CD14-positive monocyte (primary cell): ENCODE measurements around the gene JAML. TPM values are rescaled to one million over a fixed set of nuclear protein-coding genes. Genes with fewer than 3 reads are reported as not detected.

ENCODE experiments used
- DNase-seq, 3 donors: peaks; one replicate each; pipeline ENCODE4 v3.0.0-alpha.2; 2011 to 2022
- H2AFZ ChIP-seq: 2 replicates; pipeline ENCODE4 v1.6.0; 2012; ENCODE audit warnings: mild to moderate bottlenecking, low read depth, low read length, inconsistent platforms; ENCODE audit not compliant: insufficient read depth, poor library complexity, severe bottlenecking
- H3K27ac ChIP-seq, 2 donors: 1 replicate in 1 of 2; 2 replicates in 1 of 2; pipeline ENCODE4 v1.5.1; 2012 to 2013; ENCODE audit warnings: low read length in 2 of 2, control low read depth in 1 of 2, inconsistent platforms in 1 of 2, low read depth in 1 of 2, mild to moderate bottlenecking in 1 of 2
- H3K27me3 ChIP-seq, 2 donors: one replicate each; pipeline versions ENCODE4 v1.6.0 to v1.6.1; 2011 to 2013; ENCODE audit warnings: low read length in 2 of 2; ENCODE audit not compliant: control insufficient read depth in 2 of 2, insufficient read depth in 2 of 2
- H3K36me3 ChIP-seq, 2 donors: replicated peaks in 1 of 2; 1 replicate in 1 of 2; 2 replicates in 1 of 2; pipeline versions ENCODE4 v1.5.1 to v1.6.1; 2012 to 2013; ENCODE audit warnings: low read length in 2 of 2, control low read depth in 1 of 2, inconsistent platforms in 1 of 2, mild to moderate bottlenecking in 1 of 2; ENCODE audit not compliant: insufficient read depth in 2 of 2, control insufficient read depth in 1 of 2
- H3K4me1 ChIP-seq, 2 donors: 1 replicate in 1 of 2; 2 replicates in 1 of 2; pipeline versions ENCODE4 v1.5.1 to v1.6.1; 2012 to 2013; ENCODE audit warnings: low read length in 2 of 2, control low read depth in 1 of 2, inconsistent platforms in 1 of 2, mild to moderate bottlenecking in 1 of 2, moderate library complexity in 1 of 2; ENCODE audit not compliant: insufficient read depth in 2 of 2, control insufficient read depth in 1 of 2
- H3K4me2 ChIP-seq: replicated peaks from 2 replicates; pipeline ENCODE3; 2012; ENCODE audit warnings: low read length, moderate library complexity, mild to moderate bottlenecking; ENCODE audit not compliant: poor library complexity, severe bottlenecking; ENCODE audit errors: extremely low read depth
- H3K4me3 ChIP-seq, 3 experiments: fragments of 200-600 bp in 1 of 3; sonication (generic) in 1 of 3; replicated peaks in 1 of 3; 1 replicate in 2 of 3; 2 replicates in 1 of 3; pipeline ENCODE4 v1.5.1; 2011 to 2013; ENCODE audit warnings: low read length in 3 of 3, mild to moderate bottlenecking in 3 of 3, control low read depth in 2 of 3, low read depth in 2 of 3, inconsistent platforms in 1 of 3, moderate library complexity in 1 of 3
- H3K79me2 ChIP-seq: 2 replicates; pipeline ENCODE4 v1.6.0; 2012; ENCODE audit warnings: mild to moderate bottlenecking, control low read depth, inconsistent platforms, low read length, moderate library complexity; ENCODE audit not compliant: insufficient read depth
- H3K9ac ChIP-seq: 2 replicates; pipeline ENCODE4 v1.6.0; 2017; ENCODE audit warnings: low read length, mild to moderate bottlenecking; ENCODE audit not compliant: insufficient read depth, poor library complexity, severe bottlenecking
- H3K9me3 ChIP-seq, 2 donors: replicated peaks in 1 of 2; 1 replicate in 1 of 2; 2 replicates in 1 of 2; pipeline versions ENCODE4 v1.5.1 to v1.6.1; 2012 to 2013; ENCODE audit warnings: low read length in 2 of 2, control low read depth in 1 of 2; ENCODE audit not compliant: control insufficient read depth in 1 of 2, insufficient read depth in 1 of 2
- H4K20me1 ChIP-seq: 2 replicates; pipeline ENCODE4 v1.6.0; 2012; ENCODE audit warnings: mild to moderate bottlenecking, low read length, control low read depth, moderate library complexity; ENCODE audit not compliant: insufficient read depth
- H3K27ac Mint-ChIP-seq, 7 donors: one replicate each; pipeline ENCODE4 v1.8.0; 2020; ENCODE audit warnings: mild to moderate bottlenecking in 7 of 7, mixed read lengths in 7 of 7, moderate library complexity in 6 of 7, inconsistent platforms in 2 of 7
- H3K27me3 Mint-ChIP-seq, 3 donors: one replicate each; pipeline ENCODE4 v1.8.0; 2021 to 2022; ENCODE audit warnings: low read depth in 3 of 3, mild to moderate bottlenecking in 3 of 3, mixed read lengths in 3 of 3, moderate library complexity in 3 of 3, inconsistent platforms in 1 of 3
- H3K36me3 Mint-ChIP-seq, 2 donors: one replicate each; pipeline ENCODE4 v1.8.0; 2020; ENCODE audit warnings: mixed read lengths in 2 of 2, inconsistent platforms in 1 of 2, mild to moderate bottlenecking in 1 of 2
- H3K4me1 Mint-ChIP-seq: one replicate; pipeline ENCODE4 v1.8.0; 2020; ENCODE audit warnings: mild to moderate bottlenecking, mixed read lengths
- H3K4me3 Mint-ChIP-seq, 2 donors: one replicate each; pipeline ENCODE4 v1.8.0; 2020; ENCODE audit warnings: mild to moderate bottlenecking in 2 of 2, mixed read lengths in 2 of 2, moderate library complexity in 1 of 2
- H3K9me3 Mint-ChIP-seq, 7 donors: one replicate each; pipeline ENCODE4 v1.8.0; 2020 to 2022; ENCODE audit warnings: mixed read lengths in 7 of 7, mild to moderate bottlenecking in 6 of 7, moderate library complexity in 6 of 7, inconsistent platforms in 2 of 7
- CTCF ChIP-seq: fragments of 200-600 bp; IDR thresholded peaks from one replicate; pipeline ENCODE4 v1.8.0; 2022; ENCODE audit warnings: antibody characterized with exemption, mild to moderate bottlenecking
- WGBS: methylation state at CpG from one replicate; pipeline ENCODE4 v1.1.5; 2013; ENCODE audit warnings: missing lambda C conversion rate; ENCODE audit not compliant: insufficient coverage; 5-methylcytosine and 5-hydroxymethylcytosine counted together
- intact Hi-C, 2 donors: fragments of 100-400 bp; cut with micrococcal nuclease; formaldehyde crosslinking; loops; one replicate each; pipeline versions ENCODE4 v1.15.0 to v1.15.1; 2023
- polyA plus RNA-seq, 3 donors: library from polyadenylated mRNA; depleted of rRNA in 1 of 3; unstranded in 2 of 3; stranded (reverse) in 1 of 3; fragments of 300-500 nt in 2 of 3; fragments of >200 nt in 1 of 3; fragmentation: Illumina TruSeq in 2 of 3; gene quantifications; 1 replicate in 2 of 3; 2 replicates in 1 of 3; pipeline ENCODE4 v1.2.3, GENCODE V29; 2012 to 2021

The JAML gene
- polyA plus RNA-seq, 3 donors, result 316 to 968 (median 748) TPM

- Histone ChIP-seq H4K20me1 (no peaks in the 10 kb centered on the region), H3K79me2 (no peaks in the 10 kb centered on the region), H3K9ac (no peak within 1 kb of the TSS), H3K4me1 (peaks cover 34 to 38% of the 10 kb centered on the region in 2 donors), H3K36me3 (no peaks in the 10 kb centered on the region), H3K9me3 (no peaks in the 10 kb centered on the region), H2AFZ (no peak within 1 kb of the TSS), H3K27ac (no peak within 1 kb of the TSS), H3K27me3 (no peaks in the 10 kb centered on the region), H3K4me2 (no peak within 1 kb of the TSS), H3K4me3 (no peak within 1 kb of the TSS)
- intact Hi-C loops, result no loop called here
- no peak for DNase-seq
- peaks cover 6 to 15% (median 11%) of the 10 kb centered on the region in 3 donors for H3K27me3 Mint-ChIP-seq
- peaks cover 41% of the 10 kb centered on the region for H3K4me1 Mint-ChIP-seq
- H3K27ac Mint-ChIP-seq, result peak within 1 kb of the TSS in 3 of 7 donors; percentile 10 to 58 (median 32)
- no peaks in the 10 kb centered on the region for H3K9me3 Mint-ChIP-seq
- no peaks in the 10 kb centered on the region for H3K36me3 Mint-ChIP-seq
- TF ChIP-seq CTCF, result no peak
- H3K4me3 Mint-ChIP-seq, result peak within 1 kb of the TSS in 1 of 2 donors; percentile 17
- 94% methylated on average over 8 of the region's 14 CpGs for WGBS
These were observed 48.6 kb downstream of the JAML start, which contains the start of gene SCN2B for GRCh38 chr11:118175993-118176777. Gene SCN2B (minus strand): TSS chr11:118176639. CDS start chr11:118176431, 208 bp downstream.

- Mint-ChIP-seq H3K27ac (peak overlapping the region in 1 of 7 donors; percentile 38), H3K36me3 (no peaks in the 10 kb centered on the region)
- WGBS, result 66% methylated on average over 10 of the region's 13 CpGs
These were observed 49.5 kb downstream of the JAML start for GRCh38 chr11:118175031-118175992.

More at GRCh38 chr11:118175031-118175992, 49.5 kb downstream of the JAML start:
- Mint-ChIP-seq H3K4me3 (peak overlapping the region in 1 of 2 donors; percentile 17), H3K9me3 (no peaks in the 10 kb centered on the region), H3K27me3 (peaks cover 6 to 13% (median 11%) of the 10 kb centered on the region in 3 donors), H3K4me1 (peaks cover 33% of the 10 kb centered on the region)
- no peak overlapping the region for H3K4me3 ChIP-seq
- H3K36me3 ChIP-seq, result no peaks in the 10 kb centered on the region
- intact Hi-C loops, result no loop called here
- no peak overlapping the region for H3K9ac ChIP-seq
- TF ChIP-seq CTCF, result no peak
- H4K20me1 ChIP-seq, result no peaks in the 10 kb centered on the region
- peaks cover 26 to 30% of the 10 kb centered on the region in 2 donors for H3K4me1 ChIP-seq
- no peak overlapping the region for H3K27ac ChIP-seq
- H3K27me3 ChIP-seq, result no peaks in the 10 kb centered on the region
- no peak overlapping the region for H3K4me2 ChIP-seq
- DNase-seq, result peak in 2 of 3 donors; percentile 16 to 27
- H2AFZ ChIP-seq, result peak overlapping the region; percentile 29
- H3K9me3 ChIP-seq, result no peaks in the 10 kb centered on the region
- H3K79me2 ChIP-seq, result no peaks in the 10 kb centered on the region
